Measurements from ENCODE around the gene PDZK1. TPM values are rescaled to one million over a fixed set of nuclear protein-coding genes. Genes with fewer than 3 reads are reported as not detected.
"Not testable (repeated sequence)": the region's sequence is repeated elsewhere in the genome, so short reads cannot be mapped to it uniquely, and the experiment has no call there.

Gene PDZK1
- polyA plus RNA-seq, 1 experiment = 3.2 TPM

DNA sequence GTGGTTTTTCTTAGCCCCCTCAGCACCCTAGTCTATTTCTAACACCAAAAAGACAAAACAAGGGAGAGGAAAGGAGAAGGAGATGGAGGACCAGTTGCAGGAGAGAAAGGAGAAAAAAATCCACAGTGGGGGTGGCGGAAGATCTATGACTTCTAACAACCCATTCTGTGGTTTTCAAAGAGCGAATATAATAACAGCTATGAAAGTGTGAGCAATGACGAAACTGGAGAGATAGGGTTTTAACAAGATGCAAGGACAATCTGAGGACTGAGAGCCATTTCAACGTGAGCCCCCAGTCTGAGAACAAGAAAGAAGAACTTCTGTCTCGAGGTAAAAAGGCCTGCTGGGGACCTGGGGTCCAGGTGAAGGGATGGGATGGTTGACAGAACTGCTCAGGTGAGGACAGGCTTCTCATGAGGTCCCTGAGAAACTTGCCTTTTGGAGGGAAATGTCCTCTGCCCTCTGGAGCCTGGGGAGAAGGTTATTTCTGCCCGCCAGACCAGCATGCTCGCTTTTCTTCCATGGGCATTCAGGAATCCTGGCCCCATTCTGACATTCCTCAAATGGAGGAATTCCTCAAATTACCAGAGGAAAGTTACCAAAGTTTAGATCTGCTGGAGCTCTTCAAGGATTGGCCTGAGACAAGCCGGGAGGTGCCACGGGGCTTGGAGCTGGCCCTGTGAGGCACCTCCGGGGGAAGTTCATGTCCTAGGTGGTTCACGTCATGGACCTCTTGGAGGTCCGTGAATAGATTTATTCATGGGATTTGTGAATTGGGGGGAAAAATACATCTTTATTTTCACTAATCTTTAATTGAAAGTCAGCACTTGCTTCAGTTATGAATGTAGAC lies 12.3 kb upstream of the PDZK1 start, which contains the start of gene CD160:
Gene CD160 (plus strand): TSS at position 270 of the 850 bp plus-strand sequence. CDS start 8,829 bp downstream, outside the sequence.
- ChIA-PET CTCF (interaction anchor here (1.2 to 4.2 kb wide), 3 partner anchors 12 to 109 kb away, joined by 4 to 35 read pairs (median 6); partner anchors contain the start of gene PDZK1), POLR2A (no interaction called here)
- no peak for DNase-seq (ENCODE audit: low read depth, low spot score)
- Histone ChIP-seq H3K27me3 (ENCODE audit: control insufficient read depth, insufficient read depth, low read length) (no peaks in the 10 kb centered on the region), H3K27ac (ENCODE audit: low read depth, low read length) (peak within 1 kb of the TSS; percentile 59), H3K9me3 (ENCODE audit: control insufficient read depth, insufficient read depth, low read length) (no peaks in the 10 kb centered on the region), H3K4me3 (ENCODE audit: low read depth, low read length) (no peak within 1 kb of the TSS)
- TF ChIP-seq, protein P1, sequence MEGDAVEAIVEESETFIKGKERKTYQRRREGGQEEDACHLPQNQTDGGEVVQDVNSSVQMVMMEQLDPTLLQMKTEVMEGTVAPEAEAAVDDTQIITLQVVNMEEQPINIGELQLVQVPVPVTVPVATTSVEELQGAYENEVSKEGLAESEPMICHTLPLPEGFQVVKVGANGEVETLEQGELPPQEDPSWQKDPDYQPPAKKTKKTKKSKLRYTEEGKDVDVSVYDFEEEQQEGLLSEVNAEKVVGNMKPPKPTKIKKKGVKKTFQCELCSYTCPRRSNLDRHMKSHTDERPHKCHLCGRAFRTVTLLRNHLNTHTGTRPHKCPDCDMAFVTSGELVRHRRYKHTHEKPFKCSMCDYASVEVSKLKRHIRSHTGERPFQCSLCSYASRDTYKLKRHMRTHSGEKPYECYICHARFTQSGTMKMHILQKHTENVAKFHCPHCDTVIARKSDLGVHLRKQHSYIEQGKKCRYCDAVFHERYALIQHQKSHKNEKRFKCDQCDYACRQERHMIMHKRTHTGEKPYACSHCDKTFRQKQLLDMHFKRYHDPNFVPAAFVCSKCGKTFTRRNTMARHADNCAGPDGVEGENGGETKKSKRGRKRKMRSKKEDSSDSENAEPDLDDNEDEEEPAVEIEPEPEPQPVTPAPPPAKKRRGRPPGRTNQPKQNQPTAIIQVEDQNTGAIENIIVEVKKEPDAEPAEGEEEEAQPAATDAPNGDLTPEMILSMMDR (IDR thresholded peaks at IDR 0.05; ENCODE audit: low read depth, low read length) = no peak

DNA sequence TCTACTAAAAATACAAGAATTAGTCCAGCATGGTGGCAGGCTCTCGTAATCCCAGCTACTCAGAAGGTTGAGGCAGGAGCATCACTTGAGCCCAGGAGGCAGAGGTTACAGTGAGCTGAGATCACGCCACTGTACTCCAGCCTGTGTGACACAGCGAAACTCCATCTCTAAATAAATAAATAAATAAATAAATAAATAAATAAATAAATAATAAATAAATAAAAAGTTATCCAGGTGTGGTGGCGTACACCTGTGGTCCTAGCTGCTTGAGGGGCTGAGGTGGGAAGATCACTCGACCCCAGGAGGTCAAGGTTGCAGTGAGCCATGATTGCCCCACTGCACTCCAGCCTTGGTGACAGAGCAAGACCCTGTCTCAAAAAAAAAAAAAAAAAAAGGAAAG lies 11.3 kb upstream of the PDZK1 start:
- H3K27me3 ChIP-seq (ENCODE audit: control insufficient read depth, insufficient read depth, low read length); H3K27ac ChIP-seq (ENCODE audit: low read depth, low read length); H3K9me3 ChIP-seq (ENCODE audit: control insufficient read depth, insufficient read depth, low read length); POLR2A ChIA-PET; DNase-seq (ENCODE audit: low read depth, low spot score); H3K4me3 ChIP-seq (ENCODE audit: low read depth, low read length): not testable (repeated sequence)
- CTCF ChIA-PET = interaction anchor here (4.2 kb wide), 1 partner anchor 11 kb away, joined by 35 read pairs; the partner anchor contains the start of gene PDZK1

DNA sequence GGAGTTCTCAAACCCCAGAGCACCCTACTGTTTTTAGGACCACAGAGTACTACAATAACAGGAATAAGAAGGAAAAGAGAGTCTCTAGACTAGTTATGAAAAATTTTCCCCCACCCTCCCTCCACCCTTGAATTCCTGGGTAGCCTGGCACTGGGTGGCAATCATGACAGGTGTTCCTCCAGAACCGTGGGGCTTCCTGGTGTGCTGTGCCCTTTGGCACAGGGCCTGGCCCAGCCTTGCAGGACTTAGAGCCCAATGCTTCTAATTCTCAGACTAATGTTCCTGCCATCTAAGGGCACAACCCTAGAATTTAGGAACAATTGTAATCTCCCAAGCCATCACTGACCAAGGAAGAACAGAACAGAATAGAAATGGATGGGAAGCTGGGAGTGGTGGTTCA lies 10.7 kb upstream of the PDZK1 start:
- H3K4me3 ChIP-seq (ENCODE audit: low read depth, low read length) = no peak overlapping the region
- H3K9me3 ChIP-seq (ENCODE audit: control insufficient read depth, insufficient read depth, low read length) = no peaks in the 10 kb centered on the region
- H3K27ac ChIP-seq (ENCODE audit: low read depth, low read length) = no peak overlapping the region
- DNase-seq (ENCODE audit: low read depth, low spot score) = no peak
- ChIA-PET CTCF (no interaction called here), POLR2A (no interaction called here)
- H3K27me3 ChIP-seq (ENCODE audit: control insufficient read depth, insufficient read depth, low read length) = no peaks in the 10 kb centered on the region
- TF ChIP-seq, protein P1 (IDR thresholded peaks at IDR 0.05; ENCODE audit: low read depth, low read length) = no peak

DNA sequence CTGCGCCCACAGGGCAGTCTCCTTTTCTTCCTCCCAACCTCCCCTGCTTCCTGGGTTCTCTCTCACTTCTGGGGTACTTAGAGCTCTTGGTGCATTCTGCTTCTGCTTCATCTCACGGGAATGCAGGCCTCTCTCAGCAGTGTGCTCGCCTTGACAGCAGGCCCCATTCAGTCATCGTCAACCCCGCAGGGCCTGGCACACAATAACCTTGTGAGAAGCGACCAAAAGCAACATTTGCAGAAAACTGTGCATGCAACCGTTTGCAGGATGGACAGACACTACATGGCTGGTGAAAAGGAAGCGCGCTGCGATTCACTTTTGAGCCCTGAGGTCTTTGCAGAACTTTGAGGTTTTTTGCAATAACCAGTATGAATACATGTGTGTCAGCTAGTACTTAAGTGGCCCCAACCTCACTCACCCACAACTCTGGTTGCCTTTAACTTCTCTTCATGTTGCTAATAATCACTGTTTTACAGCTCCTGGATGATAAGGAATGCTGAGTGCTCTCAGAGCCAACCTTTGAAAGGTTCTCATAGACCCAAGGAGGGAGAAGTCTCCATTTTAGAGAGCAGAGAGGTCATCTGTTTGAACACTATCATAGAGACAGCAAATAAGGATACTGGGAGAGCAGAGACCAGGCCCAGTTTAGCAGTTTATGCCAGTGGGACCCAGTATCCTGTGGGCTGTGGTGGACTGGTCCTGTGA lies 9.6 kb upstream of the PDZK1 start:
- DNase-seq (ENCODE audit: low read depth, low spot score) = no peak
- H3K9me3 ChIP-seq (ENCODE audit: control insufficient read depth, insufficient read depth, low read length) = no peaks in the 10 kb centered on the region
- no peaks in the 10 kb centered on the region for H3K27me3 ChIP-seq (ENCODE audit: control insufficient read depth, insufficient read depth, low read length)
- H3K27ac ChIP-seq (ENCODE audit: low read depth, low read length) = peak overlapping the region; percentile 39
- ChIA-PET POLR2A (no interaction called here), CTCF (no interaction called here)
- no peak overlapping the region for H3K4me3 ChIP-seq (ENCODE audit: low read depth, low read length)
- TF ChIP-seq, protein P1 (IDR thresholded peaks at IDR 0.05; ENCODE audit: low read depth, low read length) = no peak

DNA sequence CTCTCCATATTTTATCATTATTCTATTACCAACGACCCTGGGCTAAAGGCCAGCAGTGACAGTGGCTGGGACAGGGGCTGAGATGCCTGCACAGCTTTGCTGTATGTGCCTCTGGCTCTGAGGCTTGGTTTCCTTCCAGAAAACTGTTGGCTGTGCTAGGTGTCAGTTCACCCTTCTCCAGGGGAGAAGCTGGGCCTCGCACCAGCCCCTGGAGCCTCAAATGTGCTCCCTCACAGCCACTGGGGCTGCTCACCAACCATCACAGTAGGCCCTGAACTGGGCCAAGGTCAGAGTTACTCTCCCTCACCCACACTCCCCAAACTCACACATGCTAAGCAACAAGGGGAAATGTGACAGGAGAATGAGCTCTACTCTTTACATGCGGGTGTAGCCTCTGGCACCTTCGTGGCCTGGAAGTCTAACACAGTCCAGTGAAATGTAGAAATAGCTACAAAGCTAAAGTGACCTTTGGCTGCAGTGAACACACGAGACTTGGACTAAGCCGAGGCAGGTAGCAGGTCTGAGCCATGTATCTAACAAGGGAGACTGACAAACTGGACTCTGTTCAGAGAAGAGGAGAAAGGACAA lies 7.5 kb upstream of the PDZK1 start:
- H3K27ac ChIP-seq (ENCODE audit: low read depth, low read length) = no peak overlapping the region
- CTCF ChIA-PET = no interaction called here
- no peaks in the 10 kb centered on the region for H3K9me3 ChIP-seq (ENCODE audit: control insufficient read depth, insufficient read depth, low read length)
- H3K4me3 ChIP-seq (ENCODE audit: low read depth, low read length) = no peak overlapping the region
- DNase-seq (ENCODE audit: low read depth, low spot score) = no peak
- TF ChIP-seq, protein P1 (IDR thresholded peaks at IDR 0.05; ENCODE audit: low read depth, low read length) = no peak
- H3K27me3 ChIP-seq (ENCODE audit: control insufficient read depth, insufficient read depth, low read length) = no peaks in the 10 kb centered on the region
- POLR2A ChIA-PET = interaction anchor here (0.6 kb wide), 1 partner anchor 39 kb away, joined by 4 read pairs; no protein-coding TSS in a partner anchor

Data from AG04450 (cell line).